DOHH2 (cell line): ENCODE data around the gene PHF21B.

Source experiments
- CTCF ChIP-seq: fragments of 200-600 bp; sonication (generic); IDR thresholded peaks from one replicate; pipeline ENCODE4 v1.5.1; 2014; ENCODE audit warnings: antibody characterized with exemption, mild to moderate bottlenecking, low read depth, low read length; ENCODE audit not compliant: poor library complexity, severe bottlenecking
- EZH2phosphoT487 ChIP-seq: fragments of 200-600 bp; sonication (generic); IDR thresholded peaks from 2 replicates; pipeline ENCODE4 v1.6.1; 2017; ENCODE audit warnings: borderline replicate concordance, mild to moderate bottlenecking, antibody characterized with exemption, low read length, moderate library complexity, mixed read lengths

GRCh38 chr22:44891791-44892190 lies 118.0 kb downstream of the PHF21B start:
- TF ChIP-seq CTCF (no peak), EZH2phosphoT487 (no peak)
